GM23248 (cell line): ENCODE data around the gene GSG1L. TPM values are rescaled to one million over a fixed set of nuclear protein-coding genes. Genes with fewer than 3 reads are reported as not detected.

Experiments used
- DNase-seq: peaks from one replicate; pipeline ENCODE4 v3.0.0-alpha.2; 2015
- H2AFZ ChIP-seq: fragments of 200-600 bp; sonication (generic); 2 replicates; pipeline ENCODE4 v1.6.1; 2016; ENCODE audit warnings: antibody characterized with exemption
- H3F3A ChIP-seq: fragments of 200-600 bp; sonication (generic); 2 replicates; pipeline ENCODE4 v1.6.1; 2016; ENCODE audit warnings: mild to moderate bottlenecking, antibody characterized with exemption, mixed run types; ENCODE audit not compliant: insufficient read depth
- H3K27ac ChIP-seq: fragments of 200-600 bp; sonication (generic); 2 replicates; pipeline ENCODE4 v1.5.1; 2016; ENCODE audit warnings: mild to moderate bottlenecking
- H3K27me3 ChIP-seq: fragments of 200-600 bp; sonication (generic); replicated peaks from 2 replicates; pipeline ENCODE4 v1.6.1; 2016; ENCODE audit warnings: mild to moderate bottlenecking; ENCODE audit not compliant: insufficient read depth
- H3K36me3 ChIP-seq: fragments of 200-600 bp; sonication (generic); 2 replicates; pipeline ENCODE4 v1.6.1; 2016; ENCODE audit warnings: low read depth, mild to moderate bottlenecking
- H3K4me1 ChIP-seq: fragments of 200-600 bp; sonication (generic); 2 replicates; pipeline ENCODE4 v1.6.1; 2016; ENCODE audit warnings: mild to moderate bottlenecking; ENCODE audit not compliant: insufficient read depth
- H3K4me2 ChIP-seq: fragments of 200-600 bp; sonication (generic); one replicate; pipeline ENCODE4 v1.6.1; 2016; ENCODE audit warnings: mild to moderate bottlenecking; ENCODE audit not compliant: unreplicated experiment
- H3K4me3 ChIP-seq: fragments of 200-600 bp; sonication (generic); 2 replicates; pipeline ENCODE4 v1.5.1; 2016; ENCODE audit warnings: mild to moderate bottlenecking
- H3K79me2 ChIP-seq: fragments of 200-600 bp; sonication (generic); 2 replicates; pipeline ENCODE4 v1.6.1; 2016; ENCODE audit warnings: mild to moderate bottlenecking; ENCODE audit not compliant: insufficient read depth
- H3K9ac ChIP-seq: fragments of 200-600 bp; sonication (generic); 2 replicates; pipeline ENCODE4 v1.6.1; 2016; ENCODE audit warnings: mild to moderate bottlenecking
- H3K9me2 ChIP-seq: fragments of 200-600 bp; sonication (generic); 2 replicates; pipeline ENCODE4 v1.6.1; 2016; ENCODE audit warnings: mixed run types, mild to moderate bottlenecking, moderate library complexity; ENCODE audit not compliant: insufficient read depth
- H3K9me3 ChIP-seq: fragments of 200-600 bp; sonication (generic); one replicate; pipeline ENCODE4 v1.6.1; 2017; ENCODE audit warnings: low read depth
- H4K20me1 ChIP-seq: fragments of 200-600 bp; sonication (generic); 2 replicates; pipeline ENCODE4 v1.6.0; 2016; ENCODE audit not compliant: insufficient read depth
- EZH2 ChIP-seq: fragments of 200-600 bp; sonication (generic); IDR thresholded peaks from 2 replicates; pipeline ENCODE4 v1.6.1; 2018; ENCODE audit warnings: antibody characterized with exemption, mild to moderate bottlenecking; ENCODE audit not compliant: insufficient read depth, poor library complexity, severe bottlenecking
- EZH2phosphoT487 ChIP-seq: fragments of 200-600 bp; sonication (generic); IDR thresholded peaks from 2 replicates; pipeline ENCODE4 v1.6.1; 2018; ENCODE audit warnings: antibody characterized with exemption, moderate library complexity, mild to moderate bottlenecking, low read depth; ENCODE audit not compliant: insufficient read depth
- whole genome bisulfite sequencing, 2 experiments: methylation state at CpG; one replicate each; pipeline ENCODE4 v1.1.6; 2015 to 2017; ENCODE audit warnings: low lambda C conversion rate in 2 of 2, low coverage in 1 of 2; ENCODE audit errors: missing lambda C conversion rate in 2 of 2; 5-methylcytosine and 5-hydroxymethylcytosine counted together
- in situ Hi-C: fragments of 300-500 bp; cut with MboI; formaldehyde crosslinking; loops from 2 replicates; pipeline ENCODE4 v1.15.0; 2020
- polyA plus RNA-seq: library from polyadenylated mRNA; unstranded; fragments of >200 nt; fragmentation: Nextera tagmentation; extraction: Ambion mirVana; gene quantifications from 2 replicates; pipeline ENCODE4 v1.2.1, GENCODE V29; 2016
- total RNA-seq: library from RNA; depleted of rRNA; stranded (reverse); fragments of >200 nt; shearing (Covaris generic); gene quantifications from 2 replicates; pipeline ENCODE4 v1.2.3, GENCODE V29; 2014

Gene GSG1L
- total and polyA plus RNA-seq, 2 experiments from 2014 or later: not detected

DNA sequence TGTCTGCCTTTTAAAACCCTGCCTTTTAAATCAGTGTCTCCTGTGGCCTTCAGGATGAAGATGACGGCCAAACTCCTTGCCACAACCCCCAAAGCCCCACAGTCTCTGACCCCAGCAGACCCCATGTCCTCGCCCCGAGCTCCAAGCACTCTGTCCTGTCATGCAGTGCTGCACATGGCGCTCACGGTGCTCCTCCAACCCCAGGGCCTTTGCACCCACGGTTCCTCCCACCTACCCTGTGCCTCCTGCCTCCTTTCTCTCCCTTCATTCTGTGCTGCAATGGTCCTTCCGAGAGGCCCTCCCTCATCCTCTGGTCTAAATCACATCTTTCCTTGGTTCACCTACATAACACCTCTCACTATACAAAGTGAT is 278.2 kb downstream of the GSG1L start:
- no peak overlapping the region for H3K27ac ChIP-seq
- H3K9me2 ChIP-seq: no peaks in the 10 kb centered on the region
- in situ Hi-C loops: loop anchor here (25.0 kb wide), 1 partner anchor 277 kb away; the partner anchor contains the start of gene GSG1L
- peaks cover 3% of the 10 kb centered on the region; the same call in 1 of the 2 replicates for H3F3A ChIP-seq
- no peak overlapping the region for H2AFZ ChIP-seq
- no peak overlapping the region for H3K9ac ChIP-seq
- no peak overlapping the region for H3K4me2 ChIP-seq
- H3K9me3 ChIP-seq: no peaks in the 10 kb centered on the region
- H3K79me2 ChIP-seq: no peaks in the 10 kb centered on the region
- DNase-seq: no peak
- TF ChIP-seq EZH2phosphoT487: no peak
- no peaks in the 10 kb centered on the region for H4K20me1 ChIP-seq
- no peaks in the 10 kb centered on the region for H3K36me3 ChIP-seq
- H3K4me3 ChIP-seq: no peak overlapping the region
- H3K4me1 ChIP-seq: peaks cover 14% of the 10 kb centered on the region
- WGBS, 2 experiments: 80 to 89% methylated on average over 7 of the region's 7 CpGs
- no peaks in the 10 kb centered on the region for H3K27me3 ChIP-seq

DNA sequence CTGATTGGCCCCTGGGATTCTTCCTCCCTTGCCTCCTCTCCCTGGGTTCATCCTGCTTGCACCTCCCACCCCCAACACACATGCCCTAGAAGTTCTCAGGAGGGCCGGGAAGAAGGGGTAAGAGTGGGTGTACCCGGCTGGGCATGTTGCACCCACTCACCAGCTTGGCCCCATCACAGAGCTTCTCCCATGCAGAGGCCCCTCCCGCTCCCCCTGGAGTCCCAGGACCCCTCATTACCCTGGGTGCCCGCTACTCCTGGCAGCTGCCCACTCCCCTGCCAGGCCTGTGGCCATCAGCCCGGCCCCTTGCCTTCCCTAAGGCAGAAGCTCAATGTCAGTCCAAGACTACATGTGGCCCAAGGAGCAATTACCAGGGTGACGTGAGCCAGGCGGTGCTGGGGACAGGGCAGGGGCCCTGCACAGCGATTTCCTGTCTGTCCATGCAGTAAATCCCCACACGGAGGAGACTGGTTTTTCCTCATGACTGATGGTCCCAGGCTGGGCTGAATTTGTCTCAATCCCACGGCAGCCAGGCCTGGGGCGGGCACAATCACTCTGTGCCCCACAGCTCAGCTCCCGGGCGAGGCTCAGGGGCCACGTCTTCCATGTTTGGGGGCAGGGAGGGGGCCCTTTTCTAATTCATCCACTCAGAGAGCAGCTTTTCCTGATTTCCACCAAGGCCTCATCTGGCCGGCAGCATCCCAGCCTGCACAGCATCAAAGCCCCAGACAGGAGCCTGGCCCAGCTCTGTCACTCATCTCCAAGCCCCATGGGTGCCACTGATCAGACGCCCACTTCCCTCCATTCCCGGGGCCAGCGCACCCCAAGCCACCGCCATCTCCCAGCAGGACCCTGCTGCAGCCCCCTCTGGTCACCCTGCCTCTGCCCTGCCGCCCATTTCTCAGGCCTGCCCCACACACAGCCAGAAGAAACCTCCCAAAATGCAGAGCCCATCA is 278.9 kb downstream of the GSG1L start:
- DNase-seq: no peak
- H2AFZ ChIP-seq: no peak overlapping the region
- WGBS, 2 experiments: 73 to 79% methylated on average over 19 to 20 of the region's 20 CpGs
- no peak for TF ChIP-seq EZH2phosphoT487
- TF ChIP-seq EZH2: no peak
- peaks cover 16% of the 10 kb centered on the region for H3K4me1 ChIP-seq
- peaks cover 3% of the 10 kb centered on the region; the same call in 1 of the 2 replicates for H3F3A ChIP-seq
- H4K20me1 ChIP-seq: no peaks in the 10 kb centered on the region
- no peak overlapping the region for H3K4me3 ChIP-seq
- H3K27ac ChIP-seq: no peak overlapping the region
- no peak overlapping the region for H3K4me2 ChIP-seq
- H3K9ac ChIP-seq: no peak overlapping the region
- no peaks in the 10 kb centered on the region for H3K9me3 ChIP-seq
- H3K9me2 ChIP-seq: no peaks in the 10 kb centered on the region
- no peaks in the 10 kb centered on the region for H3K36me3 ChIP-seq
- H3K27me3 ChIP-seq: no peaks in the 10 kb centered on the region
- no peaks in the 10 kb centered on the region for H3K79me2 ChIP-seq
- in situ Hi-C loops: loop anchor here (25.0 kb wide), 1 partner anchor 278 kb away; the partner anchor contains the start of gene GSG1L

DNA sequence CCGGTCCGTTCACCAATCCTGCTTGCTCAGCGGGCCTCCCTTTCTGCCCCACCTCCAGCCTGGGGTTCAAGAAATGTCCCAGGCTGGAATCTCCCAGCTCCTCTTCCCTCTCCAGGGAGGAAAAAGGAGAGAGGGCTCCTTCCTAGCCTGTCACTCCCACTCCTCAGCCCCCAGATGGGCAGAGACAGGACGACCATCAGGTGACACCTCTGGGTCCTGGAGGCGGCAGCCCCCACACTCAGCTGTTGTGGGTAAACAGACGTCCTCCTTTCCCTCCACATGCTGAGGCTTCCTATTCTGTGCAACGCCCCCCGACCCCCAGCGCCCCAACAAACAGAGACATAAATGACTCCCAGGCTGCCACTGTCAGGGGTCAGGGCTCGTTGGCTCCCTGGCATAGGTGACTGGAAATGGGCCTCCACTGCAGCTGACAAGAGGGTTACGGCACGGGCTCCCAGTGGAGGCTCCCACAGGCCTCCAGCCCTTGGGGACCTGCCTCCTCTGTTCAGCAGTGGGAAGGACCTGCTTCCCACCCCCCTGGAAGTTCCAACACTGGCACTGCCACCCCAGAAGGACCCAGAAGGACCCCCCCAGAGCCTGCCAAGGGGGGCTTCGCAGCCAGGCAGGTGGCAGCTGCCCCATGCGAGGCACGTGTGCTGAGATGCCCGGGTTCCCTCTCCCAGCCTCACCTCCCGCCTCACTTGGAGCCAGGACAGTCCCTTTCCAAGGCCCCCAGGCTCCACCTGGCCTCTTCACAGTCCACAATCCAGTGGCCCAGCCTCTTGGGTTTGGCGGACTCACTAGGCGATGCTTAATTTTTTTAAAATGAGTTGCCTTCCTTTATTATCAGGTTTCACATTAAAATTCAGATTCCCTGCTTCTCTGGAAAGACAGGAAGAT is 281.3 kb downstream of the GSG1L start:
- H3F3A ChIP-seq: peaks cover 3% of the 10 kb centered on the region; the same call in 1 of the 2 replicates
- H4K20me1 ChIP-seq: no peaks in the 10 kb centered on the region
- no peaks in the 10 kb centered on the region for H3K27me3 ChIP-seq
- no peaks in the 10 kb centered on the region for H3K36me3 ChIP-seq
- no peaks in the 10 kb centered on the region for H3K9me3 ChIP-seq
- H3K4me3 ChIP-seq: no peak overlapping the region
- no peak overlapping the region for H3K4me2 ChIP-seq
- in situ Hi-C loops: loop anchor here (25.0 kb wide), 1 partner anchor 280 kb away; the partner anchor contains the start of gene GSG1L
- H3K27ac ChIP-seq: peak overlapping the region; percentile 33; the same call in 1 of the 2 replicates
- H2AFZ ChIP-seq: no peak overlapping the region
- peaks cover 16% of the 10 kb centered on the region for H3K4me1 ChIP-seq
- no peak for DNase-seq
- H3K9me2 ChIP-seq: no peaks in the 10 kb centered on the region
- no peak overlapping the region for H3K9ac ChIP-seq
- WGBS, 2 experiments: 79 to 85% methylated on average over 18 to 19 of the region's 19 CpGs
- H3K79me2 ChIP-seq: no peaks in the 10 kb centered on the region
- no peak for TF ChIP-seq EZH2
- TF ChIP-seq EZH2phosphoT487: no peak

DNA sequence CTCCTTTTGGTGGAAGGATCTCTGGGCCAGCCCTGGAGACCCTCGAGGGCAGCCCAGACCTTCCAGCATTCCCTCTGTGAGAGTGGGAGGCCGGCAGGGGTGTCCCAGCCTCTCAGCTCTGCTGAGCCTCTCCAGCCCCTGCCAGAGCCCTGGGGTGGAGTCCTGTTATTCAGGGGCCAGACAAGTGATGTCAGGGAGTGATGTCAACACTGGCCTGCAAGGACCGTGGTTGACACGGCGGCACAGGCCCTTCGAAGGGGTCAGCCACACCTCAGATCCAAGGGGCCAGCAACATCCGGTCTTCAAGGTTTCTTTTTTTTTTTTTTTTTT is 282.4 kb downstream of the GSG1L start:
- peak overlapping the region; percentile 33; the same call in 1 of the 2 replicates for H3K27ac ChIP-seq
- H3K79me2 ChIP-seq: no peaks in the 10 kb centered on the region
- WGBS, 2 experiments: 4 to 7% methylated on average over 7 of the region's 7 CpGs
- H2AFZ ChIP-seq: no peak overlapping the region
- no peaks in the 10 kb centered on the region for H3K36me3 ChIP-seq
- H3K4me3 ChIP-seq: no peak overlapping the region
- H3K9me3 ChIP-seq: no peaks in the 10 kb centered on the region
- no peak overlapping the region for H3K4me2 ChIP-seq
- H3F3A ChIP-seq: peaks cover 3% of the 10 kb centered on the region; the same call in 1 of the 2 replicates
- no peaks in the 10 kb centered on the region for H3K27me3 ChIP-seq
- in situ Hi-C loops: loop anchor here (25.0 kb wide), 1 partner anchor 281 kb away; the partner anchor contains the start of gene GSG1L
- peak; percentile 65 for DNase-seq
- no peaks in the 10 kb centered on the region for H3K9me2 ChIP-seq
- TF ChIP-seq EZH2phosphoT487 (no peak), EZH2 (no peak)
- no peaks in the 10 kb centered on the region for H4K20me1 ChIP-seq
- no peak overlapping the region for H3K9ac ChIP-seq
- H3K4me1 ChIP-seq: peaks cover 16% of the 10 kb centered on the region
